Epithelial cell of prostate (primary cell): Measurements from ENCODE around the gene AIG1.
"Not testable (repeated sequence)": the region's sequence is repeated elsewhere in the genome, so short reads cannot be mapped to it uniquely, and the experiment has no call there.

ENCODE experiments used
- DNase-seq: peaks from one replicate; pipeline ENCODE4 v3.0.0-alpha.2; 2011; ENCODE audit warnings: low read depth, low spot score
- H3K27ac ChIP-seq: fragments of 450-650 bp; 2 replicates; pipeline ENCODE4 v1.5.1; 2017; ENCODE audit warnings: mild to moderate bottlenecking

Gene AIG1

GRCh38 chr6:143123081-143123480 is 62.4 kb downstream of the AIG1 start:
- no peak overlapping the region for H3K27ac ChIP-seq
- no peak for DNase-seq

GRCh38 chr6:143123941-143124340 is 63.3 kb downstream of the AIG1 start:
- no peak for DNase-seq
- H3K27ac ChIP-seq, result no peak overlapping the region

GRCh38 chr6:143125455-143125854 is 64.8 kb downstream of the AIG1 start:
- no peak overlapping the region for H3K27ac ChIP-seq
- DNase-seq, result no peak

GRCh38 chr6:143125864-143126573 is 65.3 kb downstream of the AIG1 start:
- no peak overlapping the region for H3K27ac ChIP-seq
- DNase-seq, result no peak

GRCh38 chr6:143126574-143126941 is 65.9 kb downstream of the AIG1 start:
- H3K27ac ChIP-seq, result no peak overlapping the region
- DNase-seq, result no peak

- H3K27ac ChIP-seq, result no peak overlapping the region
Measured at GRCh38 chr6:143127941-143128680, 67.4 kb downstream of the AIG1 start.

GRCh38 chr6:143128681-143129015 is 68.0 kb downstream of the AIG1 start:
- H3K27ac ChIP-seq, result no peak overlapping the region
- DNase-seq, result no peak

More at GRCh38 chr6:143127941-143128680, 67.4 kb downstream of the AIG1 start:
- DNase-seq, result no peak

- no peak overlapping the region for H3K27ac ChIP-seq
- no peak for DNase-seq
Measured at GRCh38 chr6:143130928-143131327, 70.2 kb downstream of the AIG1 start.

GRCh38 chr6:143135325-143135724 is 74.6 kb downstream of the AIG1 start:
- DNase-seq, result no peak

GRCh38 chr6:143135797-143136561 is 75.3 kb downstream of the AIG1 start:
- no peak for DNase-seq
- no peak overlapping the region for H3K27ac ChIP-seq

More at GRCh38 chr6:143135325-143135724, 74.6 kb downstream of the AIG1 start:
- H3K27ac ChIP-seq, result no peak overlapping the region

- H3K27ac ChIP-seq, result no peak overlapping the region
- no peak for DNase-seq
Measured at GRCh38 chr6:143136647-143137046, 76.0 kb downstream of the AIG1 start.

GRCh38 chr6:143139239-143139784 is 78.6 kb downstream of the AIG1 start:
- no peak for DNase-seq
- H3K27ac ChIP-seq, result no peak overlapping the region

- not testable (repeated sequence) for H3K27ac ChIP-seq, DNase-seq
Measured at GRCh38 chr6:143139884-143140283, 79.2 kb downstream of the AIG1 start.

- H3K27ac ChIP-seq, result no peak overlapping the region
- no peak for DNase-seq
Measured at GRCh38 chr6:143140767-143141166, 80.1 kb downstream of the AIG1 start.

- no peak overlapping the region for H3K27ac ChIP-seq
- no peak for DNase-seq
Measured at GRCh38 chr6:143141442-143141841, 80.8 kb downstream of the AIG1 start.

GRCh38 chr6:143146186-143146851 is 85.6 kb downstream of the AIG1 start:
- DNase-seq, result no peak
- no peak overlapping the region for H3K27ac ChIP-seq

GRCh38 chr6:143149771-143150170 is 89.1 kb downstream of the AIG1 start:
- no peak overlapping the region for H3K27ac ChIP-seq
- no peak for DNase-seq

- DNase-seq, result no peak
- H3K27ac ChIP-seq, result no peak overlapping the region
Measured at GRCh38 chr6:143150281-143150680, 89.6 kb downstream of the AIG1 start.

GRCh38 chr6:143151381-143151780 is 90.7 kb downstream of the AIG1 start:
- no peak for DNase-seq
- no peak overlapping the region for H3K27ac ChIP-seq

GRCh38 chr6:143155681-143156080 is 95.0 kb downstream of the AIG1 start:
- no peak overlapping the region for H3K27ac ChIP-seq
- no peak for DNase-seq
